Fibroblast of lung (primary cell): ENCODE measurements around the gene PWP2.
"Not testable (repeated sequence)": the region's sequence is repeated elsewhere in the genome, so short reads cannot be mapped to it uniquely, and the experiment has no call there.

ENCODE experiments used
- CTCF ChIP-seq, 2 donors: IDR thresholded peaks in 1 of 2; conservative IDR thresholded peaks in 1 of 2; 1 replicate in 1 of 2; 2 replicates in 1 of 2; pipeline ENCODE4 v1.5.1; 2011 to 2012; ENCODE audit warnings: low read length in 2 of 2, control low read depth in 1 of 2, inconsistent platforms in 1 of 2, low read depth in 1 of 2, mild to moderate bottlenecking in 1 of 2
- EZH2 ChIP-seq: IDR thresholded peaks from 2 replicates; pipeline ENCODE4 v1.5.1; 2012; ENCODE audit warnings: low read length, control low read depth, mild to moderate bottlenecking; ENCODE audit errors: missing control alignments

- not testable (repeated sequence) for TF ChIP-seq CTCF (conservative IDR thresholded peaks at IDR 0.05 in 1 of 2, IDR thresholded peaks at IDR 0.05 in 1 of 2; ENCODE audit: low read depth in 1 of 2, low read length in 2 of 2); EZH2
Measured at GRCh38 chr21:44167527-44167926, 60.3 kb downstream of the PWP2 start.
